Peyer's patch (tissue), 4 donors: Measurements from ENCODE around the gene ZGRF1. TPM values are rescaled to one million over a fixed set of nuclear protein-coding genes. Genes with fewer than 3 reads are reported as not detected.

Source experiments
- DNase-seq, 3 donors: peaks; one replicate each; pipeline ENCODE4 v3.0.0-alpha.2; 2017 to 2019
- H3K27ac ChIP-seq, 4 donors: fragments of 200-600 bp; sonication (generic); one replicate each; pipeline ENCODE4 v1.5.1; 2016 to 2019
- H3K27me3 ChIP-seq, 2 donors: fragments of 200-600 bp; sonication (generic); one replicate each; pipeline ENCODE4 v1.5.1; 2019
- H3K36me3 ChIP-seq, 3 donors: fragments of 200-600 bp; sonication (generic); one replicate each; pipeline ENCODE4 v1.5.1; 2016 to 2019
- H3K4me1 ChIP-seq, 4 donors: fragments of 200-600 bp; sonication (generic); one replicate each; pipeline ENCODE4 v1.5.1; 2016 to 2019
- H3K4me3 ChIP-seq, 4 donors: fragments of 200-600 bp; sonication (generic); 1 replicate in 3 of 4; 2 replicates in 1 of 4; pipeline ENCODE4 v1.5.1; 2016 to 2019; ENCODE audit warnings: mild to moderate bottlenecking in 1 of 4
- H3K9me3 ChIP-seq, 4 donors: fragments of 200-600 bp; sonication (generic); one replicate each; pipeline ENCODE4 v1.5.1; 2016 to 2019; ENCODE audit warnings: mild to moderate bottlenecking in 1 of 4
- POLR2A ChIP-seq, 2 donors: fragments of 450-650 bp; IDR thresholded peaks; one replicate each; pipeline ENCODE4 v1.5.1; 2017; ENCODE audit warnings: antibody characterized with exemption in 2 of 2, mild to moderate bottlenecking in 2 of 2, moderate library complexity in 2 of 2
- total RNA-seq, 4 donors: library from RNA; depleted of rRNA; stranded (reverse); fragments of >200 nt; gene quantifications; one replicate each; pipeline ENCODE4 v1.1.0, GENCODE V29; 2016
- TF ChIP-seq, protein P1 (sequence below), 6 experiments: fragments of 450-650 bp in 4 of 6; fragments of 200-600 bp in 2 of 6; sonication (generic) in 1 of 6; IDR thresholded peaks; one replicate each; pipeline ENCODE4 v1.5.1; 2017 to 2019; ENCODE audit warnings: antibody characterized with exemption in 6 of 6, mild to moderate bottlenecking in 3 of 6, moderate library complexity in 1 of 6

The ZGRF1 gene
- total RNA-seq, 4 donors from 2014 or later: 3.6 to 28.9 (median 6.1) TPM

DNA sequence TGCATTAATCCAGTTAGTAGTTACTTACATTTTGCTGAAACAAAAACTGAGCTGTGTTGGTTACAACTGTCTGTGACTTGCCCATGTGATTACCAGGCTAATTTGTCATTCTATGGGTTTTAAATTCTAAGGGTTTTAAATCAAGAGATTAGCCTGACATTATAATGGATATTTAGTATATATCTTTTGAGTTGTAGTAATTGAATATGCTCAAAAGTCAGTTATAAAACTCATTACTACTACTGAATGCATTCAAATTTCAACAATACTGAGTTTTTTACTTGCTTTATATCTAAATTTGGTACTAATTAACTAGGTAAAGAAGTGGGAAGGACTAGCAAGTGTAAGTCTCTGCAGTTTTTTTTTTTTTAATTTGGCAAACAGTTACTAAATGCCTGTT lies 14.9 kb upstream of the ZGRF1 start:
- no peaks in the 10 kb centered on the region for H3K4me1 ChIP-seq
- H3K27ac ChIP-seq: no peak overlapping the region
- no peak overlapping the region for H3K4me3 ChIP-seq
- no peak for TF ChIP-seq POLR2A (IDR thresholded peaks at IDR 0.05)
- TF ChIP-seq, protein P1, sequence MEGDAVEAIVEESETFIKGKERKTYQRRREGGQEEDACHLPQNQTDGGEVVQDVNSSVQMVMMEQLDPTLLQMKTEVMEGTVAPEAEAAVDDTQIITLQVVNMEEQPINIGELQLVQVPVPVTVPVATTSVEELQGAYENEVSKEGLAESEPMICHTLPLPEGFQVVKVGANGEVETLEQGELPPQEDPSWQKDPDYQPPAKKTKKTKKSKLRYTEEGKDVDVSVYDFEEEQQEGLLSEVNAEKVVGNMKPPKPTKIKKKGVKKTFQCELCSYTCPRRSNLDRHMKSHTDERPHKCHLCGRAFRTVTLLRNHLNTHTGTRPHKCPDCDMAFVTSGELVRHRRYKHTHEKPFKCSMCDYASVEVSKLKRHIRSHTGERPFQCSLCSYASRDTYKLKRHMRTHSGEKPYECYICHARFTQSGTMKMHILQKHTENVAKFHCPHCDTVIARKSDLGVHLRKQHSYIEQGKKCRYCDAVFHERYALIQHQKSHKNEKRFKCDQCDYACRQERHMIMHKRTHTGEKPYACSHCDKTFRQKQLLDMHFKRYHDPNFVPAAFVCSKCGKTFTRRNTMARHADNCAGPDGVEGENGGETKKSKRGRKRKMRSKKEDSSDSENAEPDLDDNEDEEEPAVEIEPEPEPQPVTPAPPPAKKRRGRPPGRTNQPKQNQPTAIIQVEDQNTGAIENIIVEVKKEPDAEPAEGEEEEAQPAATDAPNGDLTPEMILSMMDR (IDR thresholded peaks at IDR 0.05): no peak
- H3K9me3 ChIP-seq: no peaks in the 10 kb centered on the region
- no peak for DNase-seq
- no peaks in the 10 kb centered on the region for H3K27me3 ChIP-seq
- peaks cover 0 to 93% (median 0%) of the 10 kb centered on the region in 3 donors for H3K36me3 ChIP-seq

DNA sequence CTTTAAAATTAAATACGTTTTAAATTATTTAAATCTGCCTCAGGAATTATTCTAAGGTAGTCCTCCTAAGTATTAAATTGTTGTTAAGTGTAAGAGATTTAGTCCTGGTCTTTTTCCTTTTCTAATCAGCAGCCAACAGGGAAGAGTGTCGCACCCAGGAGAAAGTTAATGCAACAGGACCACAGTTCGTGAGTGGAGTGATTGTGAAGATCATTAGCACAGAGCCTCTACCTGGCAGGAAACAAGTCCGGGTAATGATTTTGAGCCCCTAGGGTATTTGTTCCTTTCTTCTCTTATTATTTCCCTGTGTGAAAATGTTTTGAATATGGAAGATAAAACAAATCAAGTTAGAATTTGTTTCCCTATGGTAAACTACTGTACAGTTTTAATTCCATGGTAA lies 13.6 kb upstream of the ZGRF1 start:
- Histone ChIP-seq H3K4me3 (no peak overlapping the region), H3K27me3 (no peaks in the 10 kb centered on the region), H3K9me3 (no peaks in the 10 kb centered on the region), H3K36me3 (peaks cover 0 to 92% (median 0%) of the 10 kb centered on the region in 3 donors), H3K27ac (no peak overlapping the region), H3K4me1 (no peaks in the 10 kb centered on the region)
- no peak for TF ChIP-seq POLR2A (IDR thresholded peaks at IDR 0.05)
- TF ChIP-seq, protein P1 (IDR thresholded peaks at IDR 0.05): no peak
- DNase-seq: no peak

DNA sequence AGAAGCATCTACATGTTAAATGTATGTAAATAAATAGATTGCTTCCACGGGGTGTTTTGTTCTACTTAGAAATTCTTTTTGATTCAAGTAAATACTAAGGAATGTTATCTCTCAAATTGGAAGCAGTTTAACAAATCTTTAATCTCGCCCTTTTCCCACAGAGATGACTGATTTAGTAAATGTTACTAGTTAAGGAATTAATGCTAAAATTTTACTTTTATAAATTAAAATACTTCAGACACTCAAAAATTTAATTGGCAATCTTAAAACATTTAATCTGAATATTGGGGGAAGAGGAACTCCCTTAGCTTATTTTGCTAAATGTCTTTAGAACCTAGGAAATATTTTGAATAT lies 12.3 kb upstream of the ZGRF1 start:
- DNase-seq: no peak
- H3K27me3 ChIP-seq: no peaks in the 10 kb centered on the region
- TF ChIP-seq, protein P1 (IDR thresholded peaks at IDR 0.05): no peak
- TF ChIP-seq POLR2A (IDR thresholded peaks at IDR 0.05): no peak
- no peak overlapping the region for H3K4me3 ChIP-seq
- H3K9me3 ChIP-seq: no peaks in the 10 kb centered on the region
- peaks cover 0 to 88% (median 0%) of the 10 kb centered on the region in 3 donors for H3K36me3 ChIP-seq
- H3K4me1 ChIP-seq: no peaks in the 10 kb centered on the region
- no peak overlapping the region for H3K27ac ChIP-seq

DNA sequence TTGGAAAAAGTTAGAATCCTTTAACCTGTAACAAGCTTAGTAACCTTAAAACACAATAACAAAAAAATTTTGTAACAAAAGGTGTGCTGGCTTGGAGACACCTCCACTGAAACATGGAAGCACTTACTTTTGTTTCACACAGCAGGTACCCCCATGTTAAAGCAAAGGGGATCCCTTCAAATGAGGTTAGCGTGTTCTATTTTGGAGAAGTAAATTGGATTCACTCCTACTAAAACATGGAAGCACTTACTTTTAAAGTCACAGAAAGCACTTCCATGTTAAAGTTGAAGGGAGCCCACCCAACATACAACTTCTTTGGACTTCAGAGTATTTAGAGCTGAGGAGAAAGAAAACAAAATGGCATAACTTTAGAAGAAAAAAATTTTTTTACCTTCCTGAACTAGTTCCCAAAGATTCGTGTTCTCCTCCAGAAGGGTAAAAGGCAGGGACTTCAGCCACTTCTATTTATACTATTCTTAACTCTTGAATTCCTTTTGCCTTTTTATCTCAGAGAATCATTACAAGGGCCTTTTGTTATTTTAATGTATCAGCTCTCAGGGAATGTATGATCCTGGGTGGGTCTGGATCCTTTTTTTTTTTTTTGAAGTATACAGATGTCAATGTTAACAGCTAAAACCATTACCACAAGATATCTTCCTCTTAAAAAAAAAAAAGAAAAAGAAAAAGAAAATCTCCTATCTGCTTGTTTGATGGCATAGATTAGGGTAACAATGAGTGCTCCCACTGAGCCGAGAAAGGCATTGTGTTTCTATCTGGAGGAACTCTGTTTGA lies 11.8 kb upstream of the ZGRF1 start:
- H3K36me3 ChIP-seq: peaks cover 0 to 82% (median 0%) of the 10 kb centered on the region in 3 donors
- DNase-seq: no peak
- no peak overlapping the region for H3K4me3 ChIP-seq
- TF ChIP-seq, protein P1 (IDR thresholded peaks at IDR 0.05): no peak
- TF ChIP-seq POLR2A (IDR thresholded peaks at IDR 0.05): no peak
- H3K9me3 ChIP-seq: no peaks in the 10 kb centered on the region
- no peaks in the 10 kb centered on the region for H3K4me1 ChIP-seq
- no peaks in the 10 kb centered on the region for H3K27me3 ChIP-seq
- no peak overlapping the region for H3K27ac ChIP-seq

DNA sequence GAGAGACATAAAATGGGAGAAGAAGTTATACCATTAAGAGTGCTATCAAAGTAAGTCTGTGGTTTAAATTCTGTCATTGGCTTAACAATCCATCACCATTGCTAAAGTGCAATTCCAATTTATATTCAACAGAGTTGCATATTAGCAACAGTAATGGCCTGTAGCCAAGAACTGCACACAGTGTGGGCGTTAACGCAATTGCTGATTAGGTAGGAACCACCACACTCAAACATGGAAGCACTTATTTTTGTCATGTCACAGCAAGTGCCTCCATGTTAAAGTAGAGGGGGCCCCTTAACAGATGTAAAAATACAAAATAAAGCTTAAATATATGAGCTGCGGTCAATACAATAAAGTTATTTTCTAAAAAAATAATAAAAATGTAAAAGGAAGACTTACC lies 11.1 kb upstream of the ZGRF1 start:
- H3K27ac ChIP-seq: no peak overlapping the region
- TF ChIP-seq, protein P1 (IDR thresholded peaks at IDR 0.05): no peak
- no peak for TF ChIP-seq POLR2A (IDR thresholded peaks at IDR 0.05)
- no peaks in the 10 kb centered on the region for H3K4me1 ChIP-seq
- H3K9me3 ChIP-seq: no peaks in the 10 kb centered on the region
- no peak for DNase-seq
- no peaks in the 10 kb centered on the region for H3K27me3 ChIP-seq
- H3K36me3 ChIP-seq: peaks cover 0 to 75% (median 0%) of the 10 kb centered on the region in 3 donors
- H3K4me3 ChIP-seq: no peak overlapping the region
